ENCODE results near the gene EXD3.
A peak's percentile ranks its signal among the peaks of the same experiment; 100 is the strongest.
"Not testable (repeated sequence)": the region's sequence is repeated elsewhere in the genome, so short reads cannot be mapped to it uniquely, and the experiment has no call there.

The EXD3 gene

DNA sequence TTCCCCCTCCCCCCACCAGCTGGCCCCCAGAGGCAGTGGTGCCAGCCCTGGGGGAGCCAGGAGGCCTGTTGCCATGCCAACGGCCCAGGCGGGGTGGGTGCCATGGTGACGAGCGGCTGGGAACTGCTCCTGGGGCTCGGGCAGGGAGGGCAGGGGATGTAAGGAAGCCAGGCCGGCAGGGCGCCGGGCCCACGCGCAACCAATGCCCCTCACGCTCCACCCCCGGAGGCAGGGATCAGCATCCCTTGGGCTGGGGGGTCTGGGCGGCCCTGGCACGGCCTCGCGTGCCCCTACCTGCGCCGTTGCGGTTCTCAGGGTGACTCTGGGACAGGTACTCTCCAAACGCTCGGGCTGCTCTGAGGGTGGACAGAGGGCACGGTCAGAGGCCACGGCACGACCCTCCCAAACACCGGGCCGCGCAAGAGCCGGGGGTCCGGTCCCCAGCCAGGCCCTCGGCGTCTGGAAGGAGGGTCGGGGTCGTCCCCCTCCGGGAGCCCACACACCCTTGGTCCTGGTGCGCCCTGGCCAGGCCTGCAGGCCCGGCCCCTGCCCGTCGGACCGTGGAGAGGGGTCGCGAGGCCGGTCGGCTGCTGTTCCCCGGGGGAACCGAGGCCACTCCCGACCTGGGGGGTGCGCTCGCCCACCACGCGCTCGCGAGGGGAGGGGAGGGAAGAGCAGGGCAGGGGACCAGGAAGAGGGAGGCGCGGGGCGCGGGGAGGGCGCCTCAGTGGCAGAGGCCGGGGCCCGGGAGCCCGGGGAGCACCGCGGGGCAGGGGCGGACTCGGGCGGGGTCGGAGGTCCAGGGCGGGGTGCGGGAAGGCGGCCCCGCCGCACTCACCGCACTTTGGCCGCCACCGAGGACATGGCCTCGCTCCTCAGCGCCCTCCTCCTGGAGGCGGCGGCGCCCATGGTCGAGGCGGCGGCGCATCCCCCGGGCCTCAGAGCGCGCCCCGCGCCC lies 35.5 kb upstream of the EXD3 start:
- DNase-seq: no peak

DNA sequence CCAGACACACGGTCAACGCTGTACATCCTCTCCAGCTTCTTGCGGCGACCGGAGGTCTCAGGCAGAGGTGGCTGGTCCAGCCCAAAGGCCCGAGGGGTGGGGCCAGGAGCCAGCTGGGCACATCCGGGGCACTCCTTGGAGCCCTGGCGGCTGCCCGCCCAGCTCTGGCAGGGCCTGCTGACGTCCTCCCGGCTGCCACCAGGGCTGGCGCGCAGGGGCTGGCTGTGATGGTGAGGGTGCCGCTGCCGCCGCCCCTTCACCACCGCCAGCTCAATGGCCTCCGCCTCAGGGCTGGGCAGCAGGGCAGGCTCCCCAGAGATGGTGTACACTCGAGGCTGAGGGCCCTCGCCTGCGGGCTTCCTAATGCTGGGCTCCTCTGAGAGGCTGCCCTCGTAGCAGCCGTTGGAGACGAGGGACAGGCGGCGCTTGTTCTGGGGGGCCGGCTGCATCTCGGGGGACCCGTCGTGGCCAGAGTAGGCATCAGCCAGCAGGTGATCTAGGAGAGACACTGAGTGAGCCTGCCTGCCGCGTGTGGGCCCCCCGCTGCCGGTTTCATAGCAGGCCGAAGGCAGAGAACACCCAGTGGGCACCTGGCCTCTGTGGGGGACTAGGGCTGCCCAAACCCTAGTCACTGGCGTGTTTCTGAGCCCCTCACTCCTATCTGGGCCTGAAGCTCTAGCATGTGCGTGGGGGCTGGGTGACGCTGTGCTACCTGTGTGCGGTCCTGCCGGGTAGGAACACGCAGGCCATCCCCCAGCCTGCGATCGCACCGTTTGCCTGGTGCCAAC lies 34.6 kb upstream of the EXD3 start:
- DNase-seq: no peak

DNA sequence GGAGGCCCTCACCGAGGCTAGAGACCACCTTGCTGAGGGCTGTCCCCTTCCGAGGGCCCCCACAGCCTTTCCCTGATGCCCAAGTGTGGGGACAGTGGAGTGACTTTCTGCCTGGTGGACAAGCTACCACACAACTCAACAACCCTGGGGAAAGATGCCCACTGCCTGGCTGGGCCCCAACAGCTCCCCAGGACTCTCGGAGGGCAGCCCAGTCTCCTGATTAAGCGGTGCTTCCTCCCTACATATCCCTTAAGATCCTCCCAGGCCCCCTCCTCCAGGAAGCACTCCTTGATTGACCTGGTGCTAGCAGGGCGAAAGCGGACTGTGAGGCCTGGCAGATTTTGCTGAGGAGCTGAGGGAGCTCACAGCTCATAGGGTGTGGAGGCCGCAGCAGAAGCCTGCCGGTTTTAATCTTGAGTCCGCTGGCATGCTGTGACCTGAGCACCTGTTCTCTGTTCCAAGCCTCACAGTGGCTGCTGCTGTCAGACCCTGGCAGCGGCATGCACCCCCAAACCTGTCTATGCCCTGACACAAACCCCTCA lies 34.0 kb upstream of the EXD3 start:
- DNase-seq: no peak

DNA sequence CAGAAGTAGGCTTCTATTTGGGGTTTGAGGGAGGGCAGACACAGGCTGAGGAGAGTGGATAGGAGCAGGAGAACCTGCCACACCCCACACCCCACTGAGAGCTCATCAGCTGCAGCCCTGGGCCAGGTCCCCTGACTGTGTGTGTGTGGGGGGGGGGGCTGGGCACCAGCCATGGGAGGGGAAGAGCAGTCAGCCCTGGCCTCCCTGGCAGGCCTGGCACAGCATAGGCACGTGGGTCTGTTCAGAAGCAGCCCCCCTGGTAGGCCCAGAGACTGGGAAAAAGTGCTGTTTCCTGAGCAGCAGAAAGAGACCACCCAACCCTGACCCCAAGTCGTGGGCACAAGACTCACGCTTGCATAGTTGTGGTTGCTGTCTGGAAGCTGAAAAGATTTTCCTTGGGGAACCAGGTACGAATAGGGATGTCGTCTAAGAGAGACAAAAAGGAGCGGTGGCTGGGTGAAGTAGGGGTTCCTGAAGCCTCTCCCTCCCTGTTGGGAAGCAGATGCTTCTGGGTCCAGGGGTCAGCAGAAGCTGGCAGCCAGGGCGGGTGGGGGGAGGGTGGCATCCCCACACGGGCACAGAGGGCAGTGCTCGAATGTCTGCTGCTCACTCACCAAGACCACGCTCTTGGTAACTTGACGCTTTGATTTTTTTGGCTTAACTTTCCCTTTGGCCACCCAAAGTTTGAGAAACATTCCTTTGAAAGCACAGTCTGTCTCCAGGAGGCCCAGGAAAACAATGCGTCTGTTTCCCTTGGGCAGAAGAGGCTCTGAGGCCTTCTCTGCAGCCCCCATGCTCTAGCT lies 33.3 kb upstream of the EXD3 start:
- no peak for DNase-seq

DNA sequence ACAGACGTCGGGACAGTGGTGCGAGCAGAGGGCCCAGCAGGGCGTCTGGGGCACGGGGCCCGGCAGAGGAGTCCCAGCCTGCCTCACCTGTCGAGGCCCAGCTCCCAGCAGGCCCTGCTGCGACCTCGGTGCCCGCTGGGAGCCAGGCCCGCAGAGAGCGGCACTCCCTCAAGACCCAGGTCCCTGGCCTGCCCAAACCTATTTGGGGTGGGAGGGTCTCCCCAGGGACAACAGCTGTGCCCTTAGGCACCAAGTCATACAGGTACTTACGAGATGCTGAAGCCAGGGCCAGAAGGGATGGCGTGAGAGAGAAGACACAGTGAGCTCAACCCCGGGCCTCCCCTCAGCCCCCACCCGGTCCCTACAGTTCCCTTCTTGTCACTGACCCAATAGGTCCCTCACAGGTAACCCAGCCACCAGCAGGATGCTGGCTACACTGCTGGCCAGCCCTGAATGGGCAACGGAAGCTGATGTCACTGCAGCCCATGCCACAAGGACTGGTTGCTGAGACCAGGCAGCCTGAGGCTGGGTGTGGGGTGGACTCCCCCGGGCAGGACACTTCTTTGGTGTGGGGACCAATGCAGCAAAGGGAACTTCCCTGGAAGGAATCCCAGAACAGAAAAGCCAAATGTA lies 32.5 kb upstream of the EXD3 start:
- no peak for DNase-seq

DNA sequence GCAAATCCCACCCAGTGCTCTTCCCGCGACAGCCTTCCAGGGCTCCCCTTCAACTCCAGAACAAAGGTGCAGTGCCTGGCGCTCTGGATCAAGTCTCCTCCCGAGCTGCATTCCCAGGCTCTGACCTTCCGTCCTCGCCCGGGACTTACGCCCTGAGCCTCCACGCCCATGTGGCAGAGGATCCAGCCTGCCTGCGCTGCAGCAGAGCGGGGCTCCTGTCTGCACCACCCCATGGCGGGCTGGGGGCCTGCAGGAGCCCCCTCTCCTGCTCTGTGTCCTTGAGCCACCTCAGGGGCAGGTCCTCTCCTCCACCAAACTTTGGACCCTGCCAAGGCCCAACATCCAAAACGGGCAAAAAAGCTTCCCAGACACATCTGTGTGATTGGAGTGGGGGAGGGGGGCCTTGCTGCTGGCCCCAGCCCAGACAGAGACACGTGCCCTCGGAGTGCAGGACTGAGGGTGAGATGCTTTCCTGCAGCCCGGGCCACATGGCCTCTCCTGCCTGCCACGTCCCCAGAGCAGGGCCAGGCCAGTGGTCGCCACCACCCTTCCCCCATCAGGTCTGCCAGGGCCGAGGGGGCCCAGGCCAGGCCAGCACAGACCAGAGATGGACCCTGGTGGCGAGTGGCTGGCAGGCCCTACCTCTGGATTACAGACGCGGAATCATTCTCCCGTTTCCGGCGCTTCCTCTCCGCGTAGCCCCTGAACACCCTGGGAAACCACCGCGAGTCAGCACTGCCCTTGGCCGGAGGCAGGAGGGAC lies 31.8 kb upstream of the EXD3 start:
- peak; percentile 15 for DNase-seq

DNA sequence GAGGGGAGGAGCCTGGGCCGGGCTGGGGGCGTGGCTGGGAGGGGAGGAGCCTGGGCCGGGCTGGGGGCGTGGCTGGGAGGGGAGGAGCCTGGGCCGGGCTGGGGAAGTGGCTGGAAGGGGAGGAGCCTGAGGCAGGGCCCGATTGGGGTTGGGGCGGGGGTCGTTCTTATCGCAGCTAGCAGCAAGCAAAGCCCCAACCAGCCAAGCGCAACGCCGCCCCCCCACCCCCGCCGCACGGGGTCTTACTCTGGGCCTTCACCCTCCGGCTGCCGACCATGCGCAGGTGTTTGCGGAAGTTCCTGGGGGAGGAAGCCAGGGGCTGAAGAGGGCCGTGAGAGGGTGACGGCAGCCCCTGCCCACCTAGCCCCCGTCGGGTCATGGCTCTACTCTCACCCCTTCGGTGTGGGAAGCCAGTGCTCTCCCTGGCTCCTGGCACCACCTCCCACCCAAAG lies 31.2 kb upstream of the EXD3 start:
- DNase-seq: peak; percentile 30

DNA sequence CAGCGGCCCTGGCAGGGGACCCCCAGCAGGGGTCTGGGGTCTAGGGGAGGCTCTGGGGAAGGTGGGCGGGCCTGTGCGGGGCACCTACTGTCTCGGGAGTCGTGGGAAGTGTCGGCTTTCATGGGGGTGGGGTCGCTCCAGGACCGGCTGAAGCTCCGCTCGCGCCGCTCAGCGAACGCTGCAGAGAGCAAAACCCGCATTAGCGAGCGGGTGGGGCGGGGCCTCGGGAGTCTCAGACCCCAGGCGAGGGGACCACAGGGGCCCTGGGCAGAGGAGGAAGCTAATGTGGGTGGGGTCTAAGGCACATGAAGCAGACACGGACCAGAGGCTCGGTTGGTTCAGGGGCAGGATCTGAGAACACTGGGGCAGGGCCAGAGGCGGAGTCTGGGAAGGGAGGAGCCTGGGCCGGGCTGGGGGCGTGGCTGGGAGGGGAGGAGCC lies 30.7 kb upstream of the EXD3 start:
- DNase-seq: peak; percentile 72

DNA sequence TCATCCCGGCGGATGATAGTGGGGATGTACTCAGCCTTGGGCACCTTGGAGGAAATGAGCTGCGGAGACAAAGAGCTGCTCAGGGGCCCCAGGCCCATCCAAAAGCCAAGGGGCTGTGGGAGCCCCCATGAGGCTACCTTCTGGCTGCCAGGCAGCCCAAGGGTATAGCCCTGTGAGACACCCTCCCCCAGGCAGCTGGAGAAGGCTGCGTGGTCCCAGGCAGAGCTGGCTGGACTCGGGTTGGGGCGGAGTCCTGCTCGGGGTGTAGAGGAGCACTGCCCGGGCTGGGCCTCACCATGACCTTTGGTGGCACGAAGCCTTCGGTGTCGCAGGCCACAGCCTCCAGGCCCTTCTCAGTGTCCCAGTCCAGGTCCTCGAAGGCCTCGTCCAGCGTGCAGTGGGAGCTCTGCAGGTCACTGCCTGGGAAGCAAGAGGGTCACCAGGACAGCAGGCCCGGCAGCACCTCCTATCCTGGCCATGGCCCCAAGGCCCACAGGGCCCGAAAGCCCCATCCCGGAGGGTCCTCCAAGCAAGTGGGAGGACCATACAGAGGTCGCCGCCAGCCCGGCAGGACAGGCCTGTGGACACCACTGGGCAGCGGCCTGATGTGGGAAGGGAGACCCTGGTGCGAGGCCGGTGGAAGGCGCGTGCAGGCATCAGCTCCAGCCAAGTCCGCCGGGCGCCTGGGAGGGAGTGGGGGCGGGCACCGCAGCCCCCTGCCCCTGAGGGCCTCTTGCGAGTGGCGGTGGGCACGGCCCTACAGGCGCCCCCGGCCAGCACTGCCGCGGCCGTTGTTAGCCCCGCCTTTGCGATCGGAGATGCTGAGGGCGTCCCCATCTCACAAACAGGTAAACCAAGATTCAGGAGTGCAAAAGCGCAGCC lies 30.0 kb upstream of the EXD3 start:
- DNase-seq: no peak

DNA sequence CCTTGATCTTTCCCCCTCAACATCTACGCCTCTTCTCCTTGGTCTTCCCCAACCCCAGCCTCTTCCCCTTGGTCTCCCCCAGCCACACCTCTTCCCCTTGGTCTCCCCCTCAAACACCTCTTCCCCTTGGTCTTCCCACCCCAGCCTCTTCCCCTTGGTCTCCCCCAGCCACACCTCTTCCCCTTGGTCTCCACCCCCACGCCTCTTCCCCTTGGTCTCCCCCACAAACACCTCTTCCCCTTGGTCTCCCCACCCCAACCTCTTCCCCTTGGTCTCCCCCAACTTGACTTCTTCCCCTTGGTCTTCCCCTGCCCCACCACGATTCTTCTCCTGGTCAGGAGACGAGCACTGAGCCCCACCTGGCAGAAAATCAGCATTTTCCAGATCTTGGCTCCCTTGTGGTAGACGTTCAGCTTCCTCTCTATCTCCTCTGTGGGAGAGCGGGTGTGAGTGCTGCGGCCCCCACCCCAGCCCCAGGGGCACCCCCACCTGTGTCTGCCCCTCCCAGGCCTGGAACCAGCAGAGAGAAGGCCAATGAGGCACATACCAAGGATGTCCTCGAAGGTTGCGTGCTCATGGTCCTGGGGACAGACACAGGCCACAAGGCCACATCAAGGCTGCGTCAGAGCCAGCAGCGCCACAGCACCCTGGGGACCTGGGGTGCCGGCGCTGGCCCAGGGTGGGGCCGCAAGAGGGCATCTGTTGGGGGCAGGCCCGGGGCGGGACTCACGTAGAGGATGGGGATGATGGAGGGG lies 29.2 kb upstream of the EXD3 start:
- no peak for DNase-seq

DNA sequence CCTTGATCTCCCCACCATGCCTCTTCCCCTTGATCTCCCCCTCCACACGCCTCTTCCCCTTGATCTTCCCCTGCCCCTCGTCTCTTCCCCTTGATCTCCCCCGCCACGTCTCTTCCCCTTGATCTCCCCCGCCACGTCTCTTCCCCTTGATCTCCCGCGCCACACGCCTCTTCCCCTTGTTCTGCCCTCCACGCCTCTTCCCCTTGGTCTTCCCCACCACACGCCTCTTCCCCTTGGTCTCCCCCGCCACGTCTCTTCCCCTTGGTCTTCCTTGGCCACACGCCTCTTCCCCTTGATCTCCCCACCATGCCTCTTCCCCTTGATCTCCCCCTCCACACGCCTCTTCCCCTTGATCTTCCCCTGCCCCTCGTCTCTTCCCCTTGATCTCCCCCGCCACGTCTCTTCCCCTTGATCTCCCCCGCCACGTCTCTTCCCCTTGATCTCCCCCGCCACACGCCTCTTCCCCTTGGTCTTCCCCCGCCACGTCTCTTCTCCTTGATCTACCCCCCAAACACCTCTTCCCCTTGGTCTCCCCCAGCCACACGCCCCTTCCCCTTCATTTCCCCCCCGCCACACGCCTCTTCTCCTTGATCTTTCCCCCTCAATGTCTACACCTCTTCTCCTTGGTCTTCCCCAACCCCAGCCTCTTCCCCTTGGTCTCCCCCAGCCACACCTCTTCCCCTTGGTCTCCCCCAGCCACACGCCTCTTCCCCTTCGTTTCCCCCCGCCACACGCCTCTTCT lies 28.5 kb upstream of the EXD3 start:
- DNase-seq: not testable (repeated sequence)

DNA sequence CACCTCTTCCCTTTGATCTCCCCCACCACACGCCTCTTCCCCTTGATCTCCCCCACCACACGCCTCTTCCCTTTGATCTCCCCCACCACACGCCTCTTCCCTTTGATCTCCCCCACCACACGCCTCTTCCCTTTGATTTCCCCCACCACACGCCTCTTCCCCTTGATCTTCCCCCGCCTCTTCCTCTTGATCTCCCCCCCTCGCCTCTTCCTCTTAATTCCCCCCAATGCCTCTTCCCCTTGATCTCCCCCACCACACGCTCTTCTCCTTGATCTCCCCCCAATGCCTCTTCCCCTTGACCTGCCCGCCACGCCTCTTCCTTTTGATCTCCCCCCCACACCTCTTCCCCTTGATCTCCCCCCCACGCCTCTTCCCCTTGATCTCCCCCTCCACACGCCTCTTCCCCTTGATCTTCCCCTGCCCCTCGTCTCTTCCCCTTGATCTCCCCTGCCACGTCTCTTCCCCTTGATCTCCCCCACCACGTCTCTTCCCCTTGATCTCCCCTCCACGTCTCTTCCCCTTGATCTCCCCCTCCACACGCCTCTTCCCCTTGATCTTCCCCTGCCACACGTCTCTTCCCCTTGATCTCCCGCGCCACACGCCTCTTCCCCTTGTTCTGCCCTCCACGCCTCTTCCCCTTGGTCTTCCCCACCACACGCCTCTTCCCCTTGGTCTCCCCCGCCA lies 27.7 kb upstream of the EXD3 start:
- not testable (repeated sequence) for DNase-seq

DNA sequence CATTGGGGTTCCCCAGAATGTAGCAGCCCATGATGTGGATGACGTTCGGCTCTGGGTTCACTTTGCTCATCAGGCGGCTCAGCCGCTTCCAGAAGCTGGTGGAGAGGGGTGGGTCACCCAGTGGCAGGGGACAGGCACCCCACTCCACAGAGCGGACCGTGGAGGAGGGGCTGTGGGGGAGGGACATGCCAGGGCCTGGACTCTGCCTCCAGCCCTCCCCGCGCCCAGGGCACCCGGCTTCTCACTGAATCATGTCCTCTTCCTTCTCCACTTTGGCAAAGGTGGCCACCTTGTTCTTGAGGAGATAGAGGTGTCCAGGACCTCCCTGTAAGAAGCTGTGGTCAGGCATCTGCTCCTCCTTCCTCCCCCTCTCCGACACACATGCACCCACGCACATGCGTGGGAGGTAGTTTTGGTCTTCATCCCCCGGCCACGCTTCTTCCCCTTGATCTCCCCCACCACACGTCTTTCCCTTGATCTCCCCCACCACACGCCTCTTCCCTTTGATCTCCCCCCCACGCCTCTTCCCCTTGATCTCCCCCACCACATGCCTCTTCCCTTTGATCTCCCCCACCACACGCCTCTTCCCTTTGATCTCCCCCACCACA lies 27.1 kb upstream of the EXD3 start:
- DNase-seq: peak; percentile 42

DNA sequence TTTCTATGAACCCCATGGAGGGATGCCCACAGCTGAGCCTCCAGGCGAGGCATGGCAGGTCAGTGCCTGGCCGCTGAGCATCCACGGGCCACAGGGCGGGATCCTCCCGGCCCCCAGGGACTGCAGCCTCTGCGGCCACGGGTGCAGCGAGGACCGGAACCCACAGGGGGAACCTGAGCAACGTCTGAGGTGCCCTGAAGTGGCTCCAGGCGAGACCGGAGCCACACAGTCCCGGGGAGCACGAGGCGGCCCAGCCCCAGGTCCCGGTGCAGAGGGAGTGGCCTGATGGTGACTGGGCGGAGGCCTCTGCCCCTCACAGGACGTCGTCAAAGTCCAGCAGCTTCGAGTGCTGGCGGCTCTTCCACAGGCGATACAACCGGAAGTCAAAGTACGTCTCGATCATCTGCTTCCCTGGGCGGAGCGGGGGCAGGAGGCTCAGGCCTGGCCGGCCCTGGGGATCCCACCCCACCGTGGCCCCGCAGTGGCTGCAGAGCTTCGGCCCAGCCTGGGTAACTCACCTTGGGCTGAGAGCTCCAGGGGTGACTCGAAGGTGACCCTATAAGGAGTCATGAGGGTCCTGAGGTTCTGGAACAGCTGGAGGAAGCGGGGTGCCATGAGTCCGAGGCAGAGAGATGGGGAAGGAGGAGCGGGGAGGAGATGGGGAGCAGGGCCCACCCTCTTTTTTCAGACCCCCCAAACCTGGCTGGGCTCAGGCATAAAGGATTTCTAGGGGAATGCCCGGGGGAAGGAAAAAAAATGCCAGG lies 26.3 kb upstream of the EXD3 start:
- DNase-seq: no peak

DNA sequence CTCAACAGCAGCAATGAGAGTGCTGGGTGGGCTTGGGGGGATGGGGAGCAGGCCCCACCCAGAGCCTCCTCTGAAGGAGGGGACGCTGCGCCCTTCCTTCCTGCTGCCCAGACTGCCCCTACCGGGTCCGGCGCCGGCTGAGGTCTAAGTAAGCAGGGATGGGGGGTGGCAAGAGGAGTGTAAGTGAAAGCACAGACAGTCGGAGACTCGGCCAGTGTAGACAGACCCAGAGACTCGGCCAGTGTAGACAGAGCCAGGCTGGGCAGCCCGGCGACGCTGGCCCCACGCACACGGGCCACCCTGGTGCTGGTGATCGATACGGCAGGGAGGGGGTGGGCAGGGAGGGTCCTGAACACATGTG lies 25.6 kb upstream of the EXD3 start:
- DNase-seq: no peak

DNA sequence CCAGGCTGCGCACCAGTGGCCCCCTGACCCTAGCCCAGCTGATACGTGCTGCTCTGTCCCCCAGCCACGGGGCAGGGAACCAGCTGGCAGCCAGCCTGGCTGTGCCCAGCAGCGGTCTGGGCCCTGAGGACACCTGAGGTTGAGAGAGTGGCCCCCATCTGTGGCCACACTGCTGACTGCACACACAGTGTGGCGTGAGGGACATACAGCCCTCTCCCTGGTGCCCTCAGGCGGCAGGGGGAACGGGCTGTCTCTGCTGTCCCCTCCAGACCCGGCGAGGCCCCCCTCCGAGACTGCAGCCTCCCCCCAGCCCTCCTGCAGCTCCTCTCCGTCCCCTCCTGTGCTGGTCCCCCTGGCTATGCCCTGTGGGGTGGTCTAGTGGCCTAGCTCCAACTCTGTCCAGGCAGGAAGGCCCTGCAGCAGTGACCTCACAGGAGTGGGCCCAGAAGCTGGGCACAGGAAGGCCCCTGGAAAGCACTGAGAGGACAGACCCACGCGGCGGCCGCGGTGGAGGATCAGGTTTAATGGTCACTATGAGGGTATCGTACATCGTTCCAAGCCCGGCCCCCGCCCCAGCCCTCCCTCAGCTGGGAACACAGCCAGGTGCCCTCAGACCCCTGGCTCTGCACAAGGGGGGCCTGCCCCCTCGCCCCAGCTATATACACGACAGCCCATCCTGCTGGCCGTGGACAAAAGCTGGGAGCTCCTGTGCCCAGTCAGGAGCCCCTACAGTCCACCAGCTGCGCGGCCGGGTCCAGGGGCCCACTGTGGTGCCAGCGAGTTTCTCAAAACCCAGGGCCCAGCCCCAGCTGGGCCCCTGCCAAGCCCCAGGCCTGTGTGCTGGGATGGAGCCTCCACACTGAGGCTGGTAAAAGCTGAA lies 25.0 kb upstream of the EXD3 start:
- DNase-seq: no peak

Data from hematopoietic multipotent progenitor cell treated with erythropoietin and hydrocortisone succinate and interleukin-3 and kit ligand, for 8 days (in vitro differentiated cells).